ENCODE data around the gene FRMD8. TPM values are rescaled to one million over a fixed set of nuclear protein-coding genes. Genes with fewer than 3 reads are reported as not detected.

Gene FRMD8
- total and polyA plus RNA-seq, 9 of the 15 experiments (the other 6 are each of a cell fraction or from before 2014, with no cell fraction given), result 4.5 to 54.5 (median 15.8) TPM

GRCh38 chr11:65417702-65418430, 31.4 kb downstream of the FRMD8 start (continued):
- TF ChIP-seq MITF (IDR thresholded peaks at IDR 0.05) (no peak), RFX1 (IDR thresholded peaks at IDR 0.05) (no peak), ZBTB1 (CRISPR knock-in tag; IDR thresholded peaks at IDR 0.05; ENCODE audit: borderline replicate concordance, low read depth) (no peak), YY1 (IDR thresholded peaks at IDR 0.05; ENCODE audit: borderline replicate concordance in 1 of 3, control insufficient read depth in 1 of 3, extremely low read depth in 1 of 3, insufficient read depth in 3 of 3, insufficient read length in 1 of 3, insufficient replicate concordance in 2 of 3, low read depth in 1 of 3, low read length in 2 of 3) (no peak), TSC22D4 (tag; IDR thresholded peaks at IDR 0.05) (no peak), ZNF780A (CRISPR knock-in tag; IDR thresholded peaks at IDR 0.05) (no peak), ZNF384 (IDR thresholded peaks at IDR 0.05; ENCODE audit: low read depth, low read length) (no peak), ZNF318 (IDR thresholded peaks at IDR 0.05; ENCODE audit: borderline replicate concordance in 1 of 2, low read depth in 1 of 2) (no peak), RBM34 (IDR thresholded peaks at IDR 0.05; ENCODE audit: borderline replicate concordance, insufficient read depth, low read length) (no peak), KAT7 (CRISPR knock-in tag; IDR thresholded peaks at IDR 0.05; ENCODE audit: borderline replicate concordance) (0 out of 2 replicates have a peak, but pooled peaks have one; percentile 25), TRIM28 (IDR thresholded peaks at IDR 0.05) (no peak), ELF2 (CRISPR knock-in tag; IDR thresholded peaks at IDR 0.05) (peak; percentile 13; the same call in 1 of the 2 replicates), MAZ (CRISPR knock-in tag; conservative IDR thresholded peaks at IDR 0.05 in 1 of 2, IDR thresholded peaks at IDR 0.05 in 1 of 2) (0 out of 4 replicates have a peak, but pooled peaks of 1 of the 2 experiments have one; percentile 4)

All from K562 (cell line).